KOPT-K1 (cell line): Measurements from ENCODE around the gene MRPS17.

Experiments
- H3K27ac ChIP-seq: fragments of 200-600 bp; sonication (generic); 2 replicates; pipeline ENCODE4 v1.5.1; 2016; ENCODE audit warnings: antibody characterized with exemption, mild to moderate bottlenecking, low read depth, low read length; ENCODE audit not compliant: poor library complexity, severe bottlenecking
- H3K36me3 ChIP-seq: fragments of 200-600 bp; sonication (generic); 2 replicates; pipeline ENCODE4 v1.5.1; 2017; ENCODE audit warnings: antibody characterized with exemption, mild to moderate bottlenecking, low read length, moderate library complexity; ENCODE audit not compliant: insufficient read depth
- H3K9me3 ChIP-seq: fragments of 200-600 bp; sonication (generic); 2 replicates; pipeline ENCODE4 v1.5.1; 2017; ENCODE audit warnings: antibody characterized with exemption, low read length, mild to moderate bottlenecking; ENCODE audit not compliant: insufficient read depth, poor library complexity, severe bottlenecking

MRPS17 gene

DNA sequence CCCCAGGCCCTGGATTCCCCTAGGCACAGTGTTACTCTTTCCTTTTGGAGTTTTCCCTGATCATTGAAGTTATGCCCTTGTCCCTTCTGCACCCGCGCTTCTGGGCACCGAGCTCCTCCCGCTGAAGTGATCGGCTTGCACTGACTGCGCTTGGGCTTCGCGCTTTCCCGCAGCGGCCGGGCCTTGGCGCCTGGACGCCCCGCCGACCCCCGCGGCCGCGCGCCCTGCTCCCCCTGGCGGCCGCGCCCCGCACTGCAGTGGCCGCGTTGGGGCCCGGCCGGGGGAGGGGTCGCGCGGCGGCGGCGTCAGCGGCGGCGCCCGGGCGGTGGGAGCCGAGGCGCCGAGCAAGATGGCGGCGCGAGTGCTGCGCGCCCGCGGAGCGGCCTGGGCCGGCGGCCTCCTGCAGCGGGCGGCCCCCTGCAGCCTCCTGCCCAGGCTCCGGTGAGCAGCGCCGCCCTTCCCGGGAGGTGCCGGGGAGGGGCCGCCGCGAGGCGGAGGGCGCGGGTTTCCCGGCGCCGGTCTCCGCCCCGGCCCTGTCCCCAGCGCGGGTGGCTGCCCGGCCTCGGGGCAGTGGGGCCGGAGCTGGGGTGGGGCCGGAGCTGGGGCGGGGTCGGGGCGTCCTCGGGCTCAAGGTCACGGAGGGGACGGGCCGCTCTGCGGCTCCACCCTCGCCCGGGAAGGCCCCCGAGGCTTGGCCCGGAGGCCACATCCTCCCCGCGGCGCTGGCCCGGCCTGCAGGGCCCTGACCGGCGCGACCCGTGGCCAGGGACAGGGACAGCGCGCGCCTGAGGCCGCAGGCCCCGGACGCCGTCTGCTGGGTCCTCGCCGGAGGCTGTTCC lies 12.8 kb downstream of the MRPS17 start, which contains the start of gene NIPSNAP2:
TSS of gene NIPSNAP2 (plus strand) at position 325 of the 839 bp plus-strand sequence. CDS start at position 350, 25 bp downstream.
- peaks cover 14% of the 10 kb centered on the region; the same call in 1 of the 2 replicates for H3K36me3 ChIP-seq
- no peaks in the 10 kb centered on the region for H3K9me3 ChIP-seq
- peak within 1 kb of the TSS; percentile 80 for H3K27ac ChIP-seq

DNA sequence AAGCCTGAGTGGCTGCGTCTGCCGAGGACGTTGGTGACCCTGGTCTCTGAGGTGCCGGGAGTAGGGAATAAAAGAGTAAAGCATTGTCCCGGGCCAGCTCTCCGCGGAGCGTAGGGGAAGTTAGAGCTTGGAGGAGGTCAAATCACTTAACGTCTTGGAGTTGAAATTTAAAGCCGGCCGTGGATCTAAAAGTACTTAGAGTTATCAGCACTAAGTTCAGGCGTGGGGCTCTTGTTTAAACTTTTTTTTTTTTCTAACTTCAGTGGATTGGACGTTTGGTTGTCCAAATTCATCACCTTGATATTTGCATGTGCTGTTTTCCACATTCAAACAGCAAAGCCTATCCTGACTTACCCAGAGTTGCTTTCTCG lies 13.4 kb downstream of the MRPS17 start:
- Histone ChIP-seq H3K27ac (peak overlapping the region; percentile 80), H3K36me3 (peaks cover 19% of the 10 kb centered on the region; the same call in 1 of the 2 replicates), H3K9me3 (no peaks in the 10 kb centered on the region)

DNA sequence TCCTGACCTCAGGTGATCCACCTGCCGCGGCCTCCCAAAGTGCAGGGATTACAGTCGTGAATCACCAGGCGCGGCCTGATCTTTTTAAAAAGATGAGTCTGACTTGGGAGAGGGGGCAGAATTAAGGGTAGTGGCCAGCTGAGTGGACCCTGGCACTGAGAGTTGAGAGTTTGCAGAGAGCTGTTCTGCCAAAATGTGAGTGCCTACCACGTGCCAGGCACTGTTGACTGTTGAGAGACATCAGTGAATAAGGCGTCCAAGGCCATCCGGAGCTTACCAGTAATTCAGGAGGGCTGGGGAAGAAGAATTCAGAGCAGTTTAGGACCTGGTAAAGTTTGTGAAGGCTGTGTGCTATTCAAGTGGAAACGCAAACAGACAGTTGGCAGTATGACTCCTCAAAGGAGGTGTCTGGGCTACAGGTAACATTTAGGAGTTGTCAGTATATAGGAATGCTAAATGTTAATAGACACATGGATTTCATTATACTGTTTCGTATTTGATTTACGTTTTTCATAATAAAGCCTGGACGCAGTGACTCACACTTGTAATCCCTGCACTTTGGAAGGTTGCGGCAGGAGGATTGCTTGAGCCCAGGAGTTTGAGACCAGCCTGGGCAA lies 14.2 kb downstream of the MRPS17 start:
- H3K36me3 ChIP-seq = peaks cover 27% of the 10 kb centered on the region; the same call in 1 of the 2 replicates
- no peaks in the 10 kb centered on the region for H3K9me3 ChIP-seq
- no peak overlapping the region for H3K27ac ChIP-seq

DNA sequence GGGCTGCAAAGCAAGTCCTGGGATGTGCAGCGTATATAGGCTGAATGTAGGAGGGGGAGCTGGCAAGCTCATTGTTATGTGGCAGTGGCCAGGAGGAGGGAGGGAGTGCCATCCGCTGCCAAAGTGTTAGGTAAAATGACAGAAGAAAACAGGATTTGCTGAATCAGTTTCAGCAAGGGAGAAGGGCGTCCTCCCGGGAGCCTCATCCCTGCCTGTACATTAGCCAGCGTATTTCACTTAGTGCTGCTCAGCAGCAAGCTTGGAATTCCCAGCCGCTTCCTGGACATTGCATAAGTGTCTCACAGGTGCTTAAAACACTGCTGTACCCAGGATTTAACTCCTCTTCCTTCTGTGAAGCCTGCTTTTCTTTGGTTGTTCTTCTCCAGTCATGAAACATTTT lies 15.2 kb downstream of the MRPS17 start:
- peaks cover 27% of the 10 kb centered on the region; the same call in 1 of the 2 replicates for H3K36me3 ChIP-seq
- no peaks in the 10 kb centered on the region for H3K9me3 ChIP-seq
- no peak overlapping the region for H3K27ac ChIP-seq

DNA sequence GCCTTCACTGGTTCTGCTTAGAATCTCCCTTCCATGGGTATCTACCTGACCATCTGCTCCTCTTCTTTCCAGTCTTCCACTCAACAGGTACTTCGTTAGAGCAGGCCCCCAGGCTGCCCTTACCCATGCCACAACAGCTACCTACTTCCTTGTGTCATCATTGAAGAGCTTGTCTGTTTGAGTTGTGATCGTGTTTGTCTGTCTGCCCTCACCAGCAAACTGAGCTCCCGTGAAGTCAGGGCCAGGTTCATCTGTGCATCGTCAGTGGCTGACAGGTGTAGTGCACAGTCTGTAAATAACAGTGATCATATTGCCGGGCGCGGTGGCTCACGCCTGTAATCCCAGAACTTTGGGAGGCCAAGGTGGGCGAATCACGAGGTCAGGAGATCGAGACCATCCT lies 17.7 kb downstream of the MRPS17 start:
- H3K27ac ChIP-seq = no peak overlapping the region
- no peaks in the 10 kb centered on the region for H3K9me3 ChIP-seq
- H3K36me3 ChIP-seq = peaks cover 27% of the 10 kb centered on the region; the same call in 1 of the 2 replicates

DNA sequence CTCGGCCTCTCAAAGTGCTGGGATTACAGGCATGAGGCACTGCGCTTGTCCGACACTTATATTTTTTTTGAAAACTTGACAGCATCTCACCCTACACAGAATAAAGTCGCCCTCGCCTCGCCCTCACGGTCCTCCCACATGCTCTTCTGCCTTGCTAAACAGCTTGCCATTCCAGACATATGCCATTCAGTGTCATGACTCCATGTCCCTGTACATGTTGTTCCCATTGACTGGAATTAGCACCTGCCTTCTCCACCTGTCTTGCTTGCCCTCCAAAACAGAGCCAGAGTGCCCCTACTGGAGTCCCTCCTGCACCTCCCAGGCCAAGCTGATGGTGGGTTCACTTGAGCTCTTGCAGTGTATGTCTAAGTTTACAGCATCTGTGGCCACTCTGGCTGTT lies 18.9 kb downstream of the MRPS17 start:
- no peak overlapping the region for H3K27ac ChIP-seq
- H3K36me3 ChIP-seq = peaks cover 27% of the 10 kb centered on the region; the same call in 1 of the 2 replicates
- H3K9me3 ChIP-seq = no peaks in the 10 kb centered on the region

DNA sequence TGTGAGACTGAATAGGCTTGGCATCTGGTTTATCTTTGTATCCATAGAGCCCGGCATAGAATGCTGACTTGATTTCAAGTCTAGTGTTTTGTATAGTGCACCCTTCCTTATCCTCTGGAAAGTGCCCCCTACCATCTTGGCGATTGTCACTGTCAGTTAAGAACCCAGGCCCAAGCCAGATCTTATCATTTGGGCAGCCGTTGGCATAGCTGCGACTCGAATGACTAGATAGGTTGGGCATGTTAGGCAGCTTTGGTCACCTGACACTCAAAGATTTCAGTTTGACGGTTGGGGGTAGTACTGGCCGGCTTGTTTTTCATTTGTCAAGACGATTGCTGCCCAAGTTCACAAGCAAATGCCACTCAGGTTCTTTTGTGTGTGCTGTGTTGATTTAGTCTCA lies 19.3 kb downstream of the MRPS17 start:
- H3K36me3 ChIP-seq = peaks cover 27% of the 10 kb centered on the region; the same call in 1 of the 2 replicates

DNA sequence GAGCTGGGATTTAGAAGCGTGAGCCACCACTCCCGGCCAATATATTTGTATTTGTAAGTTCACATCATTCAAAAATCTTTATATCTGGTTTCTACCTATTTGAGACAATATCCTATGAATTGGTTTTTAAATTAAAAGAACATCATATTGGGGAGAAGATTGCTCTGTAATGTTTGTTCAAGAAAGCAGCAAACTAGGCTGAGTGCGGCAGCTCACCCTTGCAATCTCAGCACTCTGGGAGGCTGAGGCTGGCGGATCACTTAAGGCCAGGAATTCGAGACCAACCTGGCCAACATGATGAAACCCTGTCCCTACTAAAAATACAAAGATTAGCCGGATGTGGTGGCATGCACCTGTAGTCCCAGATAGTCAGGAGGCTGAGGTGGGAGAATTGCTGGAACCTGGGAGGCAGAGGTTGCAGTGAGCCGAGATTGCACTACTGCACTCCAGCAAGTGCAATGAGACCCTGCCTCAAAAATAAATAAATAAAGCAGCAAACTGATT lies 22.1 kb downstream of the MRPS17 start:
- Histone ChIP-seq H3K9me3 (no peaks in the 10 kb centered on the region), H3K36me3 (peaks cover 32% of the 10 kb centered on the region), H3K27ac (no peak overlapping the region)

More for the DNA sequence above, 19.3 kb downstream of the MRPS17 start:
- no peaks in the 10 kb centered on the region for H3K9me3 ChIP-seq
- H3K27ac ChIP-seq = no peak overlapping the region

DNA sequence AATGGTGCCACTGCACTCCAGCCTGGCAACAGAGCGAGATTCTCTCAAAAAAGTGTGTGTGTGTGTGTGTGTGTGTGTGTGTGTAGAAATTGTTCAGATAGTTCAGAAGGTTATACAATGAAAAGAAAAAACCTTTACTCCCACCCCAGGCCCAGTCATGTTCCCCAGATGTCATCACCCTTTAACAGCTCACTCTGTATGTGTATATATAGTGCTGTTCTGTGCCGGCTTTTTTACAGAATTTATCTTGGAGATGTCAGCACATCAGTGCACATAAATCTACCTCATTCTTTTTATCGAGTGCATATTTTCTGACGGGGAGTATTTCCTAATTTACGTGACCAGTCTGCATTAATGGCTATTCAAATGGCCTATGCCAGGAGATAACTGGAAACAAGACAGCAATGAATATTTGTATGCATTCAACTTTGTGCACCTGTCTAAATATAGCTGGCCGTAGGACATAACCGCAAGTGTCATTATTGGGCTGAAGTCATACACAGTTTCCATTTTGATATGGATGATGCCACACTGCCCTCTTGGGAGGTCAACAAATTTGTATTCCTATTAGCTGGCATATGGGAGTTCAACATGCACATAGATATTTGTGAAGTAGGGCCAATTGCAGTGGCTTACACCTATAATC lies 24.4 kb downstream of the MRPS17 start:
- no peaks in the 10 kb centered on the region for H3K9me3 ChIP-seq
- peaks cover 37% of the 10 kb centered on the region for H3K36me3 ChIP-seq
- no peak overlapping the region for H3K27ac ChIP-seq

DNA sequence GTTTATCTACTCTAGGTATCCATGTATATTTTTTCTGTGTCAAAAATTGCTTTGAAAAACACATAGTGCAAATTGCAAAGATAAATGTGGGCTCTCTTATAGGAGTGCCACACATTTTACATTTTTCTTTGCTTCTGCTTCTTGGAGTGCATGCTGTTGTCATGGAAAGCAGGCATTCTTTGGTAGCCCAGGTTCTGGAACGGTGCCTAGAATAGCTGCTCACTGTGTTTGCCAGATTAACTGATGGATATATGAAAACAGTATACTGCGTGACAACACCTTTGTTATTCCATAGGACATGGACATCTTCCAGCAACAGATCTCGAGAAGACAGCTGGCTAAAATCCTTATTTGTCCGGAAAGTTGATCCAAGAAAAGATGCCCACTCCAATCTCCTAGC lies 26.2 kb downstream of the MRPS17 start:
- Histone ChIP-seq H3K27ac (no peak overlapping the region), H3K9me3 (no peaks in the 10 kb centered on the region), H3K36me3 (peaks cover 55% of the 10 kb centered on the region)

DNA sequence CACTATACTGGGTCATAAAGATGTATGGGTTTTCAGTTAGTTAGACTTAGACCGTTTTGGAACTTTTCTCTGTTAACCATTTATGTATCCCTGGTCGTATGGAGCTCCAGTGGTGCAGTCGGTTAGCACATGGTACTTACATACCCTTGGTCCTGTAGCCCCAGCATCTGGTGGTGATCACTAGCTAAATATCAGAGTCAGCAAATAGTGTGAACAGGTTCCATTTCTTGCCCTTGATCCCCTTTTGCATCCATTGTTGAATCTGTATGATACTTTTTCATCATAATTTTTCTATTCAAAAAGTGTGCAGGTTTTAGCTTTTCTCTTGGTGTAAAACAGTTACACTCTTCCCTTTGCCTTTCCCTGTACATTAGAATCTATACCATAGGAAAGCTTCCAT lies 28.6 kb downstream of the MRPS17 start:
- H3K9me3 ChIP-seq = no peaks in the 10 kb centered on the region
- H3K36me3 ChIP-seq = peaks cover 79% of the 10 kb centered on the region
- H3K27ac ChIP-seq = no peak overlapping the region

DNA sequence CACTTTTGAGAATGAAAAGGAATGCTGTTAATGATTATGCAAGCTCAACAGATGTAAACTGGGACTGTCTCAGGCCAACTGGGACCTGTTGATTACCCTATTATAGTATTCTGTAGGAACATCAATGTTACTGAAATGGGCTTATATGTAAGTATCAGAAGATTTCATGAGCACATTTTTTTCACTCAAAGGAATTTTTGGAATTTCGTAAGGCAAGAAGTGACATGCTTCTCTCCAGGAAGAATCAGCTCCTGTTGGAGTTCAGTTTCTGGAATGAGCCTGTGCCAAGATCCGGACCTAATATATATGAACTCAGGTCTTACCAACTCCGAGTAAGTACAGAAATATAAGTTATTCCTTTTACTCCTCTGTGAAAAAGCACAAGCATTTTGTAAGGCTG lies 31.9 kb downstream of the MRPS17 start:
- Histone ChIP-seq H3K27ac (no peak overlapping the region), H3K9me3 (no peaks in the 10 kb centered on the region), H3K36me3 (peaks cover 98% of the 10 kb centered on the region)

DNA sequence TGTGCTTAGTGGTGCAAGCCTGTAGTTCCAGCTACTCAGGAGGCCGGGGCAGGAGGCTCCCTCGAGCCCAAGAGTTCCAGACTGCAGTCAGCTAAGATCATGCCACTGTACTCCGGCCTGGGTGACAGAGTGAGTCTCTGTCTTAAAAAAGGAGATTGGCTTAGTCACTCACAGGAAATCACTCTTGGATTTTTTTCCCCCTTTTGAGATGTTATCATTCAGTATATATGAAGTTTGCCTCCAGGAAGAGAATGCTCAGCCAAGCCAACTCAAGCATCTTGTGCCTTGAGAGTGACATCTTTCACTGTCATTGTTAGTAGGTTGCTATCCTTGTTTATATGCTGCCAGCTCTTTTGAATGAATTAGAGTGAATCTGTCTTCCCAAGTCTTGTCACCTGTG lies 40.7 kb downstream of the MRPS17 start:
- Histone ChIP-seq H3K36me3 (peaks cover 90% of the 10 kb centered on the region), H3K27ac (no peak overlapping the region), H3K9me3 (no peaks in the 10 kb centered on the region)

DNA sequence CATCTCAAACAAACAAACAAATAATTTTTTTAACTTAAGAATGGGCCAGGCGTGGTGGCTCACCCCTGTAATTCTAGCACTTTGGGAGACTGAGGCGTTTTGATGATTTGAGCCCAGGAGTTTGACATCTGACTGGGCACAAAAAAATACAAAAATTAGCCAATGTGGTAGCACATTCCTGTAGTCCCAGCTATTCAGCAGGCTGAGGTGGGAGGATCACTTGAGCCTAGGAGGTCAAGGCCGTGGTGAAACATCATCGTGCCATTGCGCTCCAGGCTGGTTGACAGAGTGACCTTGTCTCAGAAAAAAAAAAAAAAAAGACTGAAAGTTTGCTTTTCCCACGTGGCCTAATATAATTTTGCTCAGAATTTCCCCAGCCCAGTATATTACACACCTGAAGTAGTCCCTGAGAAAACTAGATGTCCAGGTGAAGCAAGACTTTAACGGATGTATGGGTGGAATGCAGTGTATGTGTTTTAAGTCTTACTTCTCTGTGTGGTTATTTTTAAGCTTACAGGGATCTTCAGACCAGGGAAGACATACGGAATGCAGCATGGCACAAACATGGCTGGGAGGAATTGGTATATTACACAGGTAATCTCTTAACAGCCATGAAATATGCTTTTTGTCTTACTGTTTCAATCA lies 45.3 kb downstream of the MRPS17 start:
- no peak overlapping the region for H3K27ac ChIP-seq
- H3K9me3 ChIP-seq = no peaks in the 10 kb centered on the region
- peaks cover 77% of the 10 kb centered on the region for H3K36me3 ChIP-seq

DNA sequence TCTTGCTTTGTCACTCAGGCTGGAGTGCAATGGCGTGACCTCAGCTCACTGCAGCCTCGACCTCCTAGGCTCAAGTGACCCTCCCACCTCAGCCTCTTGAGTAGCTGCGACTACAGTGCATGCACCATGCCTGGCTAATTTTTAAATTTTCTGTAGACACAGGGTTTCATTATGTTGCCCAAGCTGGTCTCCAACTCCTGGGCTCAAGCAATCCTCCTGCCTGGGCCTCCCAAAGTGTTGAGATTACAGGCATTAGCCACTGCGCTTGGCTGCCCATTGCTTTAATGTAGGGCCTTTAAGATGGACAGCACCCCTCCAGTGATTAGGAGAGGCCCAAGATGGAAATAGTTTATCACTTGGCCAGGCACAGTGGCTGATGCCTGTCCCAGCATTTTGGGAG lies 52.1 kb downstream of the MRPS17 start:
- peaks cover 16% of the 10 kb centered on the region for H3K36me3 ChIP-seq
- H3K27ac ChIP-seq = no peak overlapping the region
- no peaks in the 10 kb centered on the region for H3K9me3 ChIP-seq
